Measurements from ENCODE around the gene KRTAP4-8.

GRCh38 chr17:41098481-41098880 lies 539 bp upstream of the KRTAP4-8 start:
- no peak for TF ChIP-seq CTCF (IDR thresholded peaks at IDR 0.05; ENCODE audit: borderline replicate concordance, extremely low read depth, low read length, poor library complexity, severe bottlenecking)
- no peak for TF ChIP-seq EZH2 (IDR thresholded peaks at IDR 0.05; ENCODE audit: borderline replicate concordance, low read depth, low read length, severe bottlenecking)
